SK-N-SH treated with all-trans-retinoic acid at 6 μM for 48 hours (cell line): ENCODE data around the gene TTLL13.
"Not testable (repeated sequence)": the region's sequence is repeated elsewhere in the genome, so short reads cannot be mapped to it uniquely, and the experiment has no call there.

Experiments
- ARNTL ChIP-seq: fragments of 450-650 bp; formaldehyde crosslinking; IDR thresholded peaks from 2 replicates; pipeline ENCODE4 v1.5.0; 2020; ENCODE audit warnings: low read depth, mild to moderate bottlenecking, moderate library complexity, borderline replicate concordance
- BACH2 ChIP-seq: fragments of 250-450 bp; sonication (Bioruptor Pico); IDR thresholded peaks from 2 replicates; pipeline ENCODE4 v1.9.0; 2021; ENCODE audit warnings: mild to moderate bottlenecking, borderline replicate concordance
- PPARA ChIP-seq: fragments of 250-450 bp; sonication (Bioruptor Pico); IDR thresholded peaks from 2 replicates; pipeline ENCODE4 v1.5.0; 2020; ENCODE audit warnings: mild to moderate bottlenecking, borderline replicate concordance
- SNAI2 ChIP-seq: fragments of 250-450 bp; sonication (Bioruptor Pico); IDR thresholded peaks from 2 replicates; pipeline ENCODE4 v1.5.0; 2020; ENCODE audit warnings: mild to moderate bottlenecking, moderate library complexity
- ZFP3 ChIP-seq: fragments of 250-450 bp; sonication (Bioruptor Pico); IDR thresholded peaks from 2 replicates; pipeline ENCODE4 v1.5.0; 2020; ENCODE audit warnings: mild to moderate bottlenecking, moderate library complexity
- ZNF565 ChIP-seq: fragments of 450-650 bp; formaldehyde crosslinking; conservative IDR thresholded peaks from 2 replicates; pipeline ENCODE4 v1.5.0; 2020; ENCODE audit warnings: low read depth, mild to moderate bottlenecking, moderate library complexity
- ZNF70 ChIP-seq: fragments of 450-650 bp; formaldehyde crosslinking; IDR thresholded peaks from 2 replicates; pipeline ENCODE4 v1.5.0; 2020; ENCODE audit warnings: mild to moderate bottlenecking, moderate library complexity
- ZNF8 ChIP-seq: fragments of 450-650 bp; formaldehyde crosslinking; IDR thresholded peaks from 2 replicates; pipeline ENCODE4 v1.5.0; 2020; ENCODE audit warnings: mild to moderate bottlenecking, moderate library complexity
- TF ChIP-seq, protein P1 (sequence below): fragments of 250-450 bp; sonication (Bioruptor Pico); IDR thresholded peaks from 2 replicates; pipeline ENCODE4 v1.8.0; 2021; ENCODE audit warnings: low read depth, mild to moderate bottlenecking, moderate library complexity, borderline replicate concordance
- TF ChIP-seq, protein P2 (sequence below): fragments of 250-450 bp; sonication (Bioruptor Pico); IDR thresholded peaks from 2 replicates; pipeline ENCODE4 v1.5.1; 2021; ENCODE audit warnings: mild to moderate bottlenecking, moderate library complexity
- TF ChIP-seq, protein P3 (sequence below): fragments of 250-450 bp; sonication (Bioruptor Pico); IDR thresholded peaks from 2 replicates; pipeline ENCODE4 v1.5.1; 2020; ENCODE audit warnings: low read depth, mild to moderate bottlenecking, moderate library complexity
- TF ChIP-seq, protein P4 (sequence below): fragments of 250-450 bp; sonication (Bioruptor Pico); IDR thresholded peaks from 2 replicates; pipeline ENCODE4 v1.8.0; 2020; ENCODE audit warnings: mild to moderate bottlenecking, moderate library complexity, borderline replicate concordance

DNA sequence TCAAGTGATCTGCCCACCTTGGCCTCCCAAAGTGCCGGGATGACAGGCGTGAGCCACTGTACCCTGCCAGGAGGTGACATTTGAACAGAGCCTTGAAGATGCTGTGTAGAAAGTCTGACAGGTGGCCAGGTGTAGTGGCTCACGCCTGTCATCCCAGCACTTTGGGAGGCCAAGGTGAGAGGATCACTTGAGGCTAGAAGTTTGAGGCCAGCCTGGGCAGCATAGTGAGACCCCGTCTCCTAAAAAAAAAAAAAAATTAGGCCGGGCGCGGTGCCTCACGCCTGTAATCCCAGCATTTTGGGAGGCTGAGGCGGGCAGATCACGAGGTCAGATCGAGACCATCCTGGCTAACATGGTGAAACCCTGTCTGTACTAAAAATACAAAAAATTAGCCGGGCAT is 29.1 kb downstream of the TTLL13 start:
- TF ChIP-seq, protein P1, sequence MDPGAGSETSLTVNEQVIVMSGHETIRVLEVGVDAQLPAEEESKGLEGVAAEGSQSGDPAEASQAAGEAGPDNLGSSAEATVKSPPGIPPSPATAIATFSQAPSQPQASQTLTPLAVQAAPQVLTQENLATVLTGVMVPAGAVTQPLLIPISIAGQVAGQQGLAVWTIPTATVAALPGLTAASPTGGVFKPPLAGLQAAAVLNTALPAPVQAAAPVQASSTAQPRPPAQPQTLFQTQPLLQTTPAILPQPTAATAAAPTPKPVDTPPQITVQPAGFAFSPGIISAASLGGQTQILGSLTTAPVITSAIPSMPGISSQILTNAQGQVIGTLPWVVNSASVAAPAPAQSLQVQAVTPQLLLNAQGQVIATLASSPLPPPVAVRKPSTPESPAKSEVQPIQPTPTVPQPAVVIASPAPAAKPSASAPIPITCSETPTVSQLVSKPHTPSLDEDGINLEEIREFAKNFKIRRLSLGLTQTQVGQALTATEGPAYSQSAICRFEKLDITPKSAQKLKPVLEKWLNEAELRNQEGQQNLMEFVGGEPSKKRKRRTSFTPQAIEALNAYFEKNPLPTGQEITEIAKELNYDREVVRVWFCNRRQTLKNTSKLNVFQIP: not testable (repeated sequence)
- not testable (repeated sequence) for TF ChIP-seq ZFP3, SNAI2, PPARA, ZNF70, ZNF565, ARNTL, BACH2, ZNF8 (CRISPR knock-in tag)
- TF ChIP-seq, protein P2, sequence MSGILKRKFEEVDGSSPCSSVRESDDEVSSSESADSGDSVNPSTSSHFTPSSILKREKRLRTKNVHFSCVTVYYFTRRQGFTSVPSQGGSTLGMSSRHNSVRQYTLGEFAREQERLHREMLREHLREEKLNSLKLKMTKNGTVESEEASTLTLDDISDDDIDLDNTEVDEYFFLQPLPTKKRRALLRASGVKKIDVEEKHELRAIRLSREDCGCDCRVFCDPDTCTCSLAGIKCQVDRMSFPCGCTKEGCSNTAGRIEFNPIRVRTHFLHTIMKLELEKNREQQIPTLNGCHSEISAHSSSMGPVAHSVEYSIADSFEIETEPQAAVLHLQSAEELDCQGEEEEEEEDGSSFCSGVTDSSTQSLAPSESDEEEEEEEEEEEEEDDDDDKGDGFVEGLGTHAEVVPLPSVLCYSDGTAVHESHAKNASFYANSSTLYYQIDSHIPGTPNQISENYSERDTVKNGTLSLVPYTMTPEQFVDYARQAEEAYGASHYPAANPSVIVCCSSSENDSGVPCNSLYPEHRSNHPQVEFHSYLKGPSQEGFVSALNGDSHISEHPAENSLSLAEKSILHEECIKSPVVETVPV (CRISPR knock-in tag): not testable (repeated sequence)
- TF ChIP-seq, protein P3, sequence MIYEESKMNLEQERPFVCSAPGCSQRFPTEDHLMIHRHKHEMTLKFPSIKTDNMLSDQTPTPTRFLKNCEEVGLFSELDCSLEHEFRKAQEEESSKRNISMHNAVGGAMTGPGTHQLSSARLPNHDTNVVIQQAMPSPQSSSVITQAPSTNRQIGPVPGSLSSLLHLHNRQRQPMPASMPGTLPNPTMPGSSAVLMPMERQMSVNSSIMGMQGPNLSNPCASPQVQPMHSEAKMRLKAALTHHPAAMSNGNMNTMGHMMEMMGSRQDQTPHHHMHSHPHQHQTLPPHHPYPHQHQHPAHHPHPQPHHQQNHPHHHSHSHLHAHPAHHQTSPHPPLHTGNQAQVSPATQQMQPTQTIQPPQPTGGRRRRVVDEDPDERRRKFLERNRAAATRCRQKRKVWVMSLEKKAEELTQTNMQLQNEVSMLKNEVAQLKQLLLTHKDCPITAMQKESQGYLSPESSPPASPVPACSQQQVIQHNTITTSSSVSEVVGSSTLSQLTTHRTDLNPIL (CRISPR knock-in tag): not testable (repeated sequence)
- TF ChIP-seq, protein P4, sequence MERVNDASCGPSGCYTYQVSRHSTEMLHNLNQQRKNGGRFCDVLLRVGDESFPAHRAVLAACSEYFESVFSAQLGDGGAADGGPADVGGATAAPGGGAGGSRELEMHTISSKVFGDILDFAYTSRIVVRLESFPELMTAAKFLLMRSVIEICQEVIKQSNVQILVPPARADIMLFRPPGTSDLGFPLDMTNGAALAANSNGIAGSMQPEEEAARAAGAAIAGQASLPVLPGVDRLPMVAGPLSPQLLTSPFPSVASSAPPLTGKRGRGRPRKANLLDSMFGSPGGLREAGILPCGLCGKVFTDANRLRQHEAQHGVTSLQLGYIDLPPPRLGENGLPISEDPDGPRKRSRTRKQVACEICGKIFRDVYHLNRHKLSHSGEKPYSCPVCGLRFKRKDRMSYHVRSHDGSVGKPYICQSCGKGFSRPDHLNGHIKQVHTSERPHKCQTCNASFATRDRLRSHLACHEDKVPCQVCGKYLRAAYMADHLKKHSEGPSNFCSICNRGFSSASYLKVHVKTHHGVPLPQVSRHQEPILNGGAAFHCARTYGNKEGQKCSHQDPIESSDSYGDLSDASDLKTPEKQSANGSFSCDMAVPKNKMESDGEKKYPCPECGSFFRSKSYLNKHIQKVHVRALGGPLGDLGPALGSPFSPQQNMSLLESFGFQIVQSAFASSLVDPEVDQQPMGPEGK (CRISPR knock-in tag): not testable (repeated sequence)
